MCF 10A (cell line): ENCODE results near the gene C22orf23. TPM values are rescaled to one million over a fixed set of nuclear protein-coding genes. Genes with fewer than 3 reads are reported as not detected.
"Not testable (repeated sequence)": the region's sequence is repeated elsewhere in the genome, so short reads cannot be mapped to it uniquely, and the experiment has no call there.

Experiments
- BruUV-seq: library from RNA; stranded (reverse); fragments of 400-500 nt; replicated peaks from 2 replicates; lab custom pipeline; 2021; lab: Mats Ljungman, UMichigan
- CTCF ChIA-PET: fragments of 300-600 bp; sonication (Branson Sonifier 250); formaldehyde crosslinking; extraction: SDS; loops from one replicate; lab custom pipeline; 2021; ENCODE audit warnings: antibody characterized with exemption, inconsistent platforms; lab: Yijun Ruan, JAX
- POLR2A ChIA-PET: fragments of 300-600, 350-650 bp; sonication (Branson Sonifier 250); formaldehyde crosslinking; extraction: SDS; loops from one replicate; lab custom pipeline; 2020; ENCODE audit warnings: antibody characterized with exemption, inconsistent platforms; lab: Yijun Ruan, JAX
- DNase-seq: peaks from one replicate; pipeline ENCODE4 v3.0.0-alpha.2; 2018; ENCODE audit not compliant: unreplicated experiment
- H3K27ac Mint-ChIP-seq: one replicate; pipeline ENCODE4 v1.8.0; 2022; ENCODE audit warnings: mild to moderate bottlenecking, low read depth, mixed read lengths; ENCODE audit not compliant: unreplicated experiment
- H3K27me3 Mint-ChIP-seq: one replicate; pipeline ENCODE4 v1.8.0; 2022; ENCODE audit warnings: mixed read lengths; ENCODE audit not compliant: insufficient read depth, unreplicated experiment
- H3K36me3 Mint-ChIP-seq: one replicate; pipeline ENCODE4 v1.8.0; 2022; ENCODE audit warnings: mild to moderate bottlenecking, moderate library complexity, mixed read lengths; ENCODE audit not compliant: insufficient read depth, unreplicated experiment
- H3K4me1 Mint-ChIP-seq: one replicate; pipeline ENCODE4 v1.8.0; 2022; ENCODE audit warnings: mixed read lengths; ENCODE audit not compliant: insufficient read depth, unreplicated experiment
- H3K4me3 Mint-ChIP-seq: one replicate; pipeline ENCODE4 v1.8.0; 2022; ENCODE audit warnings: mild to moderate bottlenecking, moderate library complexity, mixed read lengths; ENCODE audit not compliant: unreplicated experiment
- H3K9me3 Mint-ChIP-seq: one replicate; pipeline ENCODE4 v1.8.0; 2022; ENCODE audit warnings: mixed read lengths; ENCODE audit not compliant: unreplicated experiment
- CTCF ChIP-seq: fragments of 200-600 bp; IDR thresholded peaks from one replicate; pipeline ENCODE4 v1.8.0; 2022; ENCODE audit warnings: antibody characterized with exemption, mild to moderate bottlenecking; ENCODE audit not compliant: unreplicated experiment
- intact Hi-C: fragments of 100-400 bp; cut with micrococcal nuclease; formaldehyde crosslinking; loops from 2 replicates; pipeline ENCODE4 v1.14.1; 2022
- total RNA-seq: library from RNA; stranded (reverse); gene quantifications from 2 replicates; pipeline ENCODE4 v1.2.3, GENCODE V29; 2022

The C22orf23 gene
- total RNA-seq, 1 experiment from 2014 or later, result not detected

DNA sequence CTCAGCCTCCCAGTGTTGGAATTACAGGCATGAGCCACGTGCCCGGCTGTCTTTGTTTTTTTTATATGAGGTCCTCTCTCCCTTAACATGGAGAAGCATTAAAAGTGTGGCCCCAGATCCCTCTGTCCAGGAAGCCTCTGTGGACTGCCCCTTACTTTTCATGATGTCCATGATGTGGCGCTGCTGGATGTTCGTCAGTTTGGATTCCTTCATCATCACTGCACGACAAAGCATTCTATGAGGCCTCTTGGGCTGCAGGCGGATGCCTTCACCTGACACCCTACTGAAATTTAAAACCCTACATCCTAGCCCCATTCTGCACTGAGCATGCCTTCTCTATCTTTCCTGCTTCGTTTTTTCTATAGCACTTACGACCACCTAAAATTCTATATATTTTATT, 2.1 kb downstream of the C22orf23 start:
- POLR2A ChIA-PET, result interaction anchor here (2.5 to 3.9 kb wide), 2 partner anchors 43 to 54 kb away, joined by 7 to 27 read pairs; no protein-coding TSS in a partner anchor

GRCh38 chr22:37947142-37947795, 6.1 kb downstream of the C22orf23 start:
- POLR2A ChIA-PET, result interaction anchor here (0.6 to 0.9 kb wide), 3 partner anchors 9 to 254 kb away, joined by 3 to 4 read pairs (median 3); partner anchors contain the start of gene MICALL1
- BruUV-seq, result not testable (repeated sequence)

More for the DNA sequence above, 2.1 kb downstream of the C22orf23 start:
- H3K27ac Mint-ChIP-seq, result no peak overlapping the region
- H3K36me3 Mint-ChIP-seq, result peaks cover 24% of the 10 kb centered on the region
- peaks cover 12% of the 10 kb centered on the region for H3K4me1 Mint-ChIP-seq
- no peaks in the 10 kb centered on the region for H3K9me3 Mint-ChIP-seq
- H3K4me3 Mint-ChIP-seq, result no peak overlapping the region
- DNase-seq, result no peak
- no peak for TF ChIP-seq CTCF
- CTCF ChIA-PET, result interaction anchor here (0.7 to 1.6 kb wide), 2 partner anchors 13 to 26 kb away, joined by 3 to 5 read pairs; no protein-coding TSS in a partner anchor
- intact Hi-C loops, result no loop called here
- BruUV-seq, result no TSS peak
- no peaks in the 10 kb centered on the region for H3K27me3 Mint-ChIP-seq

DNA sequence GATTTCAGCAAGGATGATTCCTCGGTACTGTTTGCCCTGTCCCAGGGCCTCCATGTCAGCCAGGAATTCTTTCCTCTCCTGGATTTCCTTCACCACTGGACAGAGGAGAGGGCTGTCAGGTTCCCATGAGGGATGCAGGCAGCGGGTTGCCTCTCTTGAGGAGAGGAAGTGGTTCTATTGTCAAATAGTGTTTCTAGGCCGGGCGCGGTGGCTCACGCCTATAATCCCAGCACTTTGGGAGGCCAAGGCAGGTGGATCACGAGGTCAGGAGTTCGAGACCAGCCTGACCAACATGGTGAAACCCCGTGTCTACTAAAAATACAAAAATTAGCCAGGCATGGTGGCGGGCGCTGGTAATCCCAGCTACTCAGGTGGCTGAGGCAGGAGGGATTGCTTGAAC, 9.0 kb downstream of the C22orf23 start:
- intact Hi-C loops, H3K9me3 Mint-ChIP-seq, BruUV-seq, H3K4me3 Mint-ChIP-seq, H3K4me1 Mint-ChIP-seq, H3K27ac Mint-ChIP-seq, POLR2A ChIA-PET, DNase-seq, H3K27me3 Mint-ChIP-seq: not testable (repeated sequence)
- H3K36me3 Mint-ChIP-seq, result peaks cover 57% of the 10 kb centered on the region
- CTCF ChIA-PET, result interaction anchor here (2.8 kb wide), 1 partner anchor 11 kb away, joined by 14 read pairs; no protein-coding TSS in a partner anchor

More at GRCh38 chr22:37947142-37947795, 6.1 kb downstream of the C22orf23 start:
- H3K4me3 Mint-ChIP-seq, H3K27ac Mint-ChIP-seq, H3K4me1 Mint-ChIP-seq, H3K9me3 Mint-ChIP-seq, intact Hi-C loops, H3K27me3 Mint-ChIP-seq, DNase-seq: not testable (repeated sequence)
- CTCF ChIA-PET, result interaction anchor here (1.0 kb wide), 1 partner anchor 12 kb away, joined by 5 read pairs; no protein-coding TSS in a partner anchor
- peaks cover 37% of the 10 kb centered on the region for H3K36me3 Mint-ChIP-seq

- no peaks in the 10 kb centered on the region for H3K27me3 Mint-ChIP-seq
- no peaks in the 10 kb centered on the region for H3K9me3 Mint-ChIP-seq
- peaks cover 63% of the 10 kb centered on the region for H3K36me3 Mint-ChIP-seq
- no peak for DNase-seq
- H3K4me1 Mint-ChIP-seq, result no peaks in the 10 kb centered on the region
- ChIA-PET CTCF (interaction anchor here (2.8 kb wide), 1 partner anchor 10 kb away, joined by 14 read pairs; no protein-coding TSS in a partner anchor), POLR2A (interaction anchor here (0.7 to 2.4 kb wide), 3 partner anchors 10 to 56 kb away, joined by 3 to 13 read pairs (median 3); partner anchors contain the start of genes C22orf23 and POLR2F)
- H3K27ac Mint-ChIP-seq, result no peak overlapping the region
- TF ChIP-seq CTCF, result no peak
- H3K4me3 Mint-ChIP-seq, result no peak overlapping the region
- BruUV-seq, result no TSS peak
- intact Hi-C loops, result no loop called here
These were observed 9.6 kb downstream of the C22orf23 start for GRCh38 chr22:37943825-37944198.
